ENCODE measurements around the gene ZHX3. TPM values are rescaled to one million over a fixed set of nuclear protein-coding genes. Genes with fewer than 3 reads are reported as not detected.

Gene ZHX3
- total and polyA plus RNA-seq, 8 donors, result 6.6 to 59.3 (median 18.7) TPM

GRCh38 chr20:41348430-41349172 is 31.1 kb upstream of the ZHX3 start:
- DNase-seq, result no peak
- Histone ChIP-seq H3K27me3 (no peaks in the 10 kb centered on the region), H3K27ac (no peak overlapping the region), H3K9me3 (no peaks in the 10 kb centered on the region), H3K36me3 (peaks cover 3 to 75% (median 67%) of the 10 kb centered on the region in 4 donors), H3K4me3 (no peak overlapping the region), H3K4me1 (peaks cover 0 to 4% (median 0%) of the 10 kb centered on the region in 4 donors)
- TF ChIP-seq EP300 (IDR thresholded peaks at IDR 0.05), result no peak
- no peak for TF ChIP-seq POLR2A (IDR thresholded peaks at IDR 0.05)
- TF ChIP-seq POLR2AphosphoS5 (IDR thresholded peaks at IDR 0.05), result no peak
- no peak for TF ChIP-seq CTCF (IDR thresholded peaks at IDR 0.05)
- 88 to 95% (median 93%) methylated on average over 13 of the region's 13 CpGs for WGBS, 5 donors
- intact Hi-C loops (cut with DNase I; ENCODE audit: low total_unique reads), result no loop called here

- intact Hi-C loops (cut with DNase I; ENCODE audit: low total_unique reads), result no loop called here
- Histone ChIP-seq H3K4me1 (peaks cover 0 to 8% (median under 1%) of the 10 kb centered on the region in 4 donors), H3K27ac (no peak overlapping the region), H3K9me3 (no peaks in the 10 kb centered on the region), H3K36me3 (peaks cover 3 to 68% (median 62%) of the 10 kb centered on the region in 4 donors), H3K27me3 (no peaks in the 10 kb centered on the region), H3K4me3 (no peak overlapping the region)
- WGBS, 5 donors, result 83 to 89% (median 86%) methylated on average over 11 to 13 of the region's 13 CpGs
- DNase-seq, result peak in 1 of 2 donors; percentile 73
- TF ChIP-seq POLR2A (IDR thresholded peaks at IDR 0.05), result no peak
- TF ChIP-seq EP300 (IDR thresholded peaks at IDR 0.05), result no peak
- TF ChIP-seq POLR2AphosphoS5 (IDR thresholded peaks at IDR 0.05), result no peak
- no peak for TF ChIP-seq CTCF (IDR thresholded peaks at IDR 0.05)
Measured at GRCh38 chr20:41347523-41348429, 30.2 kb upstream of the ZHX3 start.

- Histone ChIP-seq H3K4me1 (peaks cover 0 to 20% (median 15%) of the 10 kb centered on the region in 4 donors), H3K4me3 (no peak overlapping the region), H3K27me3 (no peaks in the 10 kb centered on the region), H3K36me3 (peaks cover 0 to 50% (median 46%) of the 10 kb centered on the region in 4 donors), H3K9me3 (no peaks in the 10 kb centered on the region), H3K27ac (no peak overlapping the region)
- DNase-seq, result no peak
- intact Hi-C loops (cut with DNase I; ENCODE audit: low total_unique reads), result no loop called here
- no peak for TF ChIP-seq EP300 (IDR thresholded peaks at IDR 0.05)
- no peak for TF ChIP-seq CTCF (IDR thresholded peaks at IDR 0.05)
- TF ChIP-seq POLR2A (IDR thresholded peaks at IDR 0.05), result no peak
- TF ChIP-seq POLR2AphosphoS5 (IDR thresholded peaks at IDR 0.05), result no peak
- WGBS, 5 donors, result 89 to 100% (median 92%) methylated on average over 7 to 17 of the region's 17 CpGs
Measured at GRCh38 chr20:41345729-41346067, 28.2 kb upstream of the ZHX3 start.

GRCh38 chr20:41344938-41345728 is 27.6 kb upstream of the ZHX3 start:
- WGBS, 5 donors, result 83 to 89% (median 87%) methylated on average over 8 to 11 of the region's 11 CpGs

More at GRCh38 chr20:41344938-41345728, 27.6 kb upstream of the ZHX3 start:
- Histone ChIP-seq H3K4me3 (no peak overlapping the region), H3K36me3 (peaks cover 0 to 45% (median 41%) of the 10 kb centered on the region in 4 donors), H3K9me3 (no peaks in the 10 kb centered on the region), H3K4me1 (peaks cover 3 to 25% (median 20%) of the 10 kb centered on the region in 4 donors), H3K27ac (no peak overlapping the region), H3K27me3 (no peaks in the 10 kb centered on the region)
- TF ChIP-seq CTCF (IDR thresholded peaks at IDR 0.05) (no peak), POLR2AphosphoS5 (IDR thresholded peaks at IDR 0.05) (no peak), POLR2A (IDR thresholded peaks at IDR 0.05) (no peak), EP300 (IDR thresholded peaks at IDR 0.05) (no peak)
- no peak for DNase-seq
- intact Hi-C loops (cut with DNase I; ENCODE audit: low total_unique reads), result loop anchor here (5.0 kb wide), 1 partner anchor 173 kb away; no protein-coding TSS in a partner anchor

Measured in stomach (tissue), 9 donors.